Lower leg skin (tissue), 3 donors: Measurements from ENCODE around the gene GPR37.

Experiments used
- POLR2A ChIP-seq, 2 donors: fragments of 450-650 bp; IDR thresholded peaks; one replicate each; pipeline ENCODE4 v1.6.1; 2016 to 2017; ENCODE audit warnings: antibody characterized with exemption in 2 of 2, mild to moderate bottlenecking in 1 of 2, moderate library complexity in 1 of 2
- TF ChIP-seq, protein P1 (sequence below), 3 donors: fragments of 450-650 bp; IDR thresholded peaks; one replicate each; pipeline ENCODE4 v1.5.1; 2016; ENCODE audit warnings: antibody characterized with exemption in 3 of 3, mild to moderate bottlenecking in 3 of 3, moderate library complexity in 2 of 3

DNA sequence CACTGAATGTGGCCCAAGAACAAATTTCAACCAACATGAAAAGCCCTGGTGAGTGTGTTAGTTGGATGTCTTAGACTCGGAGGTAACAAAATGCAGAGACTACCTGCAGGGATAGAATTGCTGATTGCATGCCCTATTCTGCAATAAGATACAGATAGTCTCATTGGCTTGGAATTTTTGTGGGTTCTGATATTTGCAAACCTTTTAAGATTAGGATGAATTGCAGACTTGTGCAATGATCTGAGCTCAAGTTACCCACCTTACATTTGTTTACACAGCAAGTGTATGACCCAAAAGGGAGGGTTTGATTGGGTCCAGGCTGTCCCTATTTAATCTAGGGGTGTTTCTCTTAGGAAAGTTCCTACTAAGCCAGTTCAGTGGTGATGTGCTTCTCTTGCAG, 45.4 kb downstream of the GPR37 start:
- no peak for TF ChIP-seq POLR2A (IDR thresholded peaks at IDR 0.05)
- TF ChIP-seq, protein P1, sequence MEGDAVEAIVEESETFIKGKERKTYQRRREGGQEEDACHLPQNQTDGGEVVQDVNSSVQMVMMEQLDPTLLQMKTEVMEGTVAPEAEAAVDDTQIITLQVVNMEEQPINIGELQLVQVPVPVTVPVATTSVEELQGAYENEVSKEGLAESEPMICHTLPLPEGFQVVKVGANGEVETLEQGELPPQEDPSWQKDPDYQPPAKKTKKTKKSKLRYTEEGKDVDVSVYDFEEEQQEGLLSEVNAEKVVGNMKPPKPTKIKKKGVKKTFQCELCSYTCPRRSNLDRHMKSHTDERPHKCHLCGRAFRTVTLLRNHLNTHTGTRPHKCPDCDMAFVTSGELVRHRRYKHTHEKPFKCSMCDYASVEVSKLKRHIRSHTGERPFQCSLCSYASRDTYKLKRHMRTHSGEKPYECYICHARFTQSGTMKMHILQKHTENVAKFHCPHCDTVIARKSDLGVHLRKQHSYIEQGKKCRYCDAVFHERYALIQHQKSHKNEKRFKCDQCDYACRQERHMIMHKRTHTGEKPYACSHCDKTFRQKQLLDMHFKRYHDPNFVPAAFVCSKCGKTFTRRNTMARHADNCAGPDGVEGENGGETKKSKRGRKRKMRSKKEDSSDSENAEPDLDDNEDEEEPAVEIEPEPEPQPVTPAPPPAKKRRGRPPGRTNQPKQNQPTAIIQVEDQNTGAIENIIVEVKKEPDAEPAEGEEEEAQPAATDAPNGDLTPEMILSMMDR (IDR thresholded peaks at IDR 0.05): no peak
